ENCODE data around the gene CAMKMT.

The CAMKMT gene

DNA sequence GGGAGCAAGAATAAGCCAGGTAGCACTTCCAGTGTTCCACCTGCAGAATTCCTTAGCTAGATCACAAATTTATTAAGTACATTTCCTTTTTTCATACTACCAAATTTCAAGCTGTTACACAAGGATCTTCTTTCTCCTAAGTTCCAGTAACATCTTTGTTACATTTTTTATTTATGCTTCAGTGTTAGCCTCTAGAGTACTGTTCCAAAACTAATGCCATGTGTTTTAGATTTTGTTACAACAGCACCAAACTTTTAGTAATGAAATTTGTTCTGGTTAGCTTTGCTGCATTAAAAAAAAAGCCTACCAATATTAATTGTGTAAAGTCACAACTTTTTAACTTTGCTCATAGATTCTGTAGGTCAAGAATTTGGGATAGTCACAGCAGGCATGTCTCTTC, 161.1 kb downstream of the CAMKMT start:
- Histone ChIP-seq H3K4me1 (ENCODE audit: control insufficient read depth in 1 of 2, insufficient read depth in 1 of 2, low read depth in 1 of 2, low read length in 1 of 2) (no peaks in the 10 kb centered on the region), H3K4me3 (ENCODE audit: low read depth in 1 of 2, low read length in 1 of 2) (no peak overlapping the region), H3K27me3 (no peaks in the 10 kb centered on the region), H3K9me3 (peaks cover 16% of the 10 kb centered on the region), H3K36me3 (no peaks in the 10 kb centered on the region), H3K27ac (no peak overlapping the region)
- TF ChIP-seq, protein P1, sequence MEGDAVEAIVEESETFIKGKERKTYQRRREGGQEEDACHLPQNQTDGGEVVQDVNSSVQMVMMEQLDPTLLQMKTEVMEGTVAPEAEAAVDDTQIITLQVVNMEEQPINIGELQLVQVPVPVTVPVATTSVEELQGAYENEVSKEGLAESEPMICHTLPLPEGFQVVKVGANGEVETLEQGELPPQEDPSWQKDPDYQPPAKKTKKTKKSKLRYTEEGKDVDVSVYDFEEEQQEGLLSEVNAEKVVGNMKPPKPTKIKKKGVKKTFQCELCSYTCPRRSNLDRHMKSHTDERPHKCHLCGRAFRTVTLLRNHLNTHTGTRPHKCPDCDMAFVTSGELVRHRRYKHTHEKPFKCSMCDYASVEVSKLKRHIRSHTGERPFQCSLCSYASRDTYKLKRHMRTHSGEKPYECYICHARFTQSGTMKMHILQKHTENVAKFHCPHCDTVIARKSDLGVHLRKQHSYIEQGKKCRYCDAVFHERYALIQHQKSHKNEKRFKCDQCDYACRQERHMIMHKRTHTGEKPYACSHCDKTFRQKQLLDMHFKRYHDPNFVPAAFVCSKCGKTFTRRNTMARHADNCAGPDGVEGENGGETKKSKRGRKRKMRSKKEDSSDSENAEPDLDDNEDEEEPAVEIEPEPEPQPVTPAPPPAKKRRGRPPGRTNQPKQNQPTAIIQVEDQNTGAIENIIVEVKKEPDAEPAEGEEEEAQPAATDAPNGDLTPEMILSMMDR (IDR thresholded peaks at IDR 0.05), result no peak

DNA sequence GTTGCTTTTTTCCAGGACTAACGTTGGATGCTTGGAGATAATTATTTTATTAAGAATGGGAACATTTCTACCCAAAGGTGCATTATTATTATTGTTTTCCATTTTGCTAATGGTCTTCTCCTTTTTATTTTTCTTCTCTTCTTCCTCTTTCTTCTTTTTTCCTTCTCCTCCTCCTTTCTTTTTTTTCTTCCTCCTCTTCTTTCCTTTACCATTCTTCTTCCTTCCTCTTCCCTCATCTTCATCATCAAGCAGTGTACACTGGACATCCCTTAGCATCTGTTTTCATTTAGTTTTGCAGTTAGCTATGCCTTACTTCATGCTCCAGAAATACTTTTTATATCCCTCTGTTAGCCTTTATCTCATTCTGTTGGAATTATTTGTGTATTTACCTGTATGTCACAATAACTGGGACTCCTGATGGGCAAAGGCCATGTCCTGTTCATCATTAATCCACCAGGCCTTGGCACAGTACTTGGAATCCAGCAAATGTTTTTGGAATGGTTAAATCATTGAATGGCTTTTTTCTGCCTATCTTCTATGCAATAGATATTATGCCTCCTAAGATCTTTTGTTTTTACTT, 162.7 kb downstream of the CAMKMT start:
- TF ChIP-seq, protein P1 (IDR thresholded peaks at IDR 0.05), result no peak
- H3K36me3 ChIP-seq, result no peaks in the 10 kb centered on the region
- H3K9me3 ChIP-seq, result peaks cover 16% of the 10 kb centered on the region
- no peak overlapping the region for H3K27ac ChIP-seq
- no peaks in the 10 kb centered on the region for H3K4me1 ChIP-seq (ENCODE audit: control insufficient read depth in 1 of 2, insufficient read depth in 1 of 2, low read depth in 1 of 2, low read length in 1 of 2)
- H3K4me3 ChIP-seq (ENCODE audit: low read depth in 1 of 2, low read length in 1 of 2), result no peak overlapping the region
- H3K27me3 ChIP-seq, result no peaks in the 10 kb centered on the region

DNA sequence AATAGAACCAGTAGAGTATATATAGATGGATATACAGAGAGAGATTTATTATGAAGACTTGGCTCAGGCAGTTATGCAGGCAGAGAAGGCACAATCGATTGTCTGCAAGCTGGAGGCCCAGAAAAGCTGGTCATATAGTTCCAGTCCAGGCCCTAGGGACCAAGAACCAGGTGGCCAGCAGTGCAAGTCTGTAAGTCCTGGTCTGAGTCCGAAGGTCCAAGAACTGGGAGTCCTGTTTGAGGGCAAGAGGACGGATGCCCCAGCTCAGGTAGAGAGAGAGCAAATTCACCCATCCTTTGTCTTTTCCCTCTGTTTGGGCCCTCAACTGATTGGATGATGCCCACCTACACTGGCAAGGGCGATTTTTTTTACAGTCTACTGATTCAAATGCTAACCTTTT, 164.6 kb downstream of the CAMKMT start:
- H3K27me3 ChIP-seq, result no peaks in the 10 kb centered on the region
- no peak overlapping the region for H3K4me3 ChIP-seq (ENCODE audit: low read depth in 1 of 2, low read length in 1 of 2)
- H3K27ac ChIP-seq, result no peak overlapping the region
- H3K4me1 ChIP-seq (ENCODE audit: control insufficient read depth in 1 of 2, insufficient read depth in 1 of 2, low read depth in 1 of 2, low read length in 1 of 2), result no peaks in the 10 kb centered on the region
- H3K9me3 ChIP-seq, result peaks cover 11% of the 10 kb centered on the region
- H3K36me3 ChIP-seq, result no peaks in the 10 kb centered on the region
- TF ChIP-seq, protein P1 (IDR thresholded peaks at IDR 0.05), result no peak

DNA sequence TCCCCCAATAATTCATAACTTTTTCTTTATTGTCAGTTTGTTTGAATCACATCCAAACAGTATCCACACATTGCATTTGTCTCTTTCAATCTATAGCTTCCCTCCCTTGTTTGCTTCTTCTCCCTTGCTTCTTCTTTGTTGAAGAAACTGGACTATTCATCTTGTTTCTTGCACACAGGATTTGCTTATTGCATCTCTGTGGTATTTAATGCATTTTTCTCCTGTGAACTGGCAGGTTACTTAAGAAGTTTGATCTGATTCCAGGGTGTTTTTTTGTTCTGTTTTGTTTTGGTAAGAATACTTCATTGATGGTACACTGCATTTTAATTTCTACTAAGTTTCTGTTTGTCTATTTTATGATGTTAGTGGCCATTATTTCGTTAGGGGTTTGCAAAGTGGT, 166.8 kb downstream of the CAMKMT start:
- no peaks in the 10 kb centered on the region for H3K9me3 ChIP-seq
- TF ChIP-seq, protein P1 (IDR thresholded peaks at IDR 0.05), result no peak
- H3K36me3 ChIP-seq, result no peaks in the 10 kb centered on the region
- H3K27ac ChIP-seq, result no peak overlapping the region
- H3K27me3 ChIP-seq, result no peaks in the 10 kb centered on the region
- no peak overlapping the region for H3K4me3 ChIP-seq (ENCODE audit: low read depth in 1 of 2, low read length in 1 of 2)
- no peaks in the 10 kb centered on the region for H3K4me1 ChIP-seq (ENCODE audit: control insufficient read depth in 1 of 2, insufficient read depth in 1 of 2, low read depth in 1 of 2, low read length in 1 of 2)

DNA sequence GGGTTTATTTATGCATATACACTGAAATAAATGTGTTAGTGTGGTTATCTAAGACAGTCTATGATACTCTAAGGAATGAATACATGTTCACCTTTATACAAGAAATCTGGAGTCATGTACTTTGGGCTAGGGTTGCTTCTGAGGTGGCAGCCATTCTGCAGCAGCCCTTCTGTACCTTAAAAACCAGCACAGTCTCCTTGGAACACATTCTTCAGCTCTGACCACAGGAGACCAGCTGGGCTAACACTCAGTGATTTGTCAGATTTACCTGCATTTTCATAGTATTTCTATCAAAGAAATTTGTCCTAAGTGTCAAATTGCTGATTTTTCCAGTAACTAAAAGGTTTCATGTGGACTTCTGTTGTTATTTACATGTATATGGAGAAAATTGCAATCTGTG, 167.7 kb downstream of the CAMKMT start:
- no peaks in the 10 kb centered on the region for H3K36me3 ChIP-seq
- H3K27ac ChIP-seq, result no peak overlapping the region
- TF ChIP-seq, protein P1 (IDR thresholded peaks at IDR 0.05), result no peak
- H3K4me3 ChIP-seq (ENCODE audit: low read depth in 1 of 2, low read length in 1 of 2), result no peak overlapping the region
- no peaks in the 10 kb centered on the region for H3K9me3 ChIP-seq
- H3K27me3 ChIP-seq, result no peaks in the 10 kb centered on the region
- H3K4me1 ChIP-seq (ENCODE audit: control insufficient read depth in 1 of 2, insufficient read depth in 1 of 2, low read depth in 1 of 2, low read length in 1 of 2), result no peaks in the 10 kb centered on the region

DNA sequence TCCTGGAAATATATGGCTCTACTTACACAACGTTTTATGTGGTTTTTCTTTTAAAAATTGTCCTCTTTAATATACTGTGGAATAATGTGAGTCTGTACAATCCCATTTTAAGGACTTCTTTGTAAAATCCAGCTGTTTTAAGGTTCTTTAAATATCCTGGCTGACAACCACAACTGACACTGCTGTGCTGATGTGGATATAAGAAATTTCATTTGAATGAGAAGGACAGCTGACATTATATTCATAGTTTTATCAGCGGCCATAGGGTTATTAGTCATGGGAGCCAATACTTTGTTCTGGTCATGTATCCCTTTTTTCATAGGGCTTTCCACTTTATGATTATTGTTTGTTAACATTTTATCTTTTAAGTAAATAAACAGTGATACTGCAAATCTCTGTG, 169.5 kb downstream of the CAMKMT start:
- Histone ChIP-seq H3K4me3 (ENCODE audit: low read depth in 1 of 2, low read length in 1 of 2) (no peak overlapping the region), H3K27ac (no peak overlapping the region), H3K36me3 (no peaks in the 10 kb centered on the region), H3K9me3 (no peaks in the 10 kb centered on the region), H3K4me1 (ENCODE audit: control insufficient read depth in 1 of 2, insufficient read depth in 1 of 2, low read depth in 1 of 2, low read length in 1 of 2) (no peaks in the 10 kb centered on the region), H3K27me3 (no peaks in the 10 kb centered on the region)
- TF ChIP-seq, protein P1 (IDR thresholded peaks at IDR 0.05), result no peak
